ENCODE data around the gene MID1IP1. TPM values are rescaled to one million over a fixed set of nuclear protein-coding genes. Genes with fewer than 3 reads are reported as not detected.

MID1IP1 gene
- total and polyA plus RNA-seq, 10 of the 15 experiments (the other 5 are each of a cell fraction or from before 2014, with no cell fraction given) = 0.21 to 62.2 (median 14.6) TPM

GRCh38 chrX:38807873-38808272 lies 6.6 kb downstream of the MID1IP1 start (continued):
- TF ChIP-seq E2F8 (IDR thresholded peaks at IDR 0.05; ENCODE audit: low read depth, partially characterized antibody) (no peak), STAT3 (IDR thresholded peaks at IDR 0.05; ENCODE audit: low read depth, low read length) (no peak), BMI1 (IDR thresholded peaks at IDR 0.05; ENCODE audit: borderline replicate concordance) (no peak), IRF3 (IDR thresholded peaks at IDR 0.05) (no peak), NR2F1 (conservative IDR thresholded peaks at IDR 0.05) (no peak)

- Histone ChIP-seq H3K9ac (ENCODE audit: control insufficient read depth, insufficient read depth, low read length) (no peak overlapping the region), H3K9me3 (replicated peaks; ENCODE audit: control insufficient read depth, insufficient read depth, low read length) (no peaks in the 10 kb centered on the region; the same call in 2 of the 3 replicates), H3K36me3 (ENCODE audit: control insufficient read depth in 2 of 2, insufficient read depth in 2 of 2, low read length in 1 of 2) (no peaks in the 10 kb centered on the region), H3K4me3 (no peak overlapping the region), H4K20me1 (ENCODE audit: control insufficient read depth, insufficient read depth) (no peaks in the 10 kb centered on the region), H3K4me1 (ENCODE audit: control insufficient read depth, insufficient read depth, low read length) (no peaks in the 10 kb centered on the region), H2AFZ (ENCODE audit: control insufficient read depth, low read depth, low read length) (0 out of 2 replicates have a peak overlapping the region, but pooled peaks have one; percentile 19), H3K4me2 (ENCODE audit: control insufficient read depth, insufficient read depth) (no peak overlapping the region), H3K79me2 (ENCODE audit: control insufficient read depth, insufficient read depth, low read length) (peaks cover 9% of the 10 kb centered on the region), H3K27me3 (replicated peaks in 1 of 2; ENCODE audit: control insufficient read depth in 2 of 2, insufficient read depth in 2 of 2, low read length in 1 of 2) (no peaks in the 10 kb centered on the region), H3K27ac (ENCODE audit: control insufficient read depth, insufficient read depth) (no peak overlapping the region; the same call in 1 of the 2 replicates)
- intact Hi-C loops (cut with micrococcal nuclease; ENCODE audit: unreplicated experiment) (no loop called here), in situ Hi-C loops (cut with MboI) (no loop called here)
- CTCF ChIA-PET = interaction anchor here (0.7 to 1.6 kb wide), 2 partner anchors 12 to 337 kb away, joined by 3 read pairs; no protein-coding TSS in a partner anchor
- WGBS (ENCODE audit: insufficient coverage, insufficient replicate concordance, low lambda C conversion rate, missing lambda C conversion rate) = 13% methylated on average over 3 of the region's 3 CpGs
- BruUV-seq (replicated peaks) = no TSS peak
- POLR2A ChIA-PET = interaction anchor here (0.6 to 2.1 kb wide), 5 partner anchors 9 to 361 kb away, joined by 3 to 8 read pairs (median 4); no protein-coding TSS in a partner anchor
- no peak for DNase-seq (ENCODE audit: low read depth, low spot score)
- RAD21 ChIA-PET (ENCODE audit: unreplicated experiment) = interaction anchor here (1.8 kb wide), 1 partner anchor 172 kb away, joined by 6 read pairs; no protein-coding TSS in a partner anchor
- ATAC-seq = peak; percentile 71
- SMC1A ChIA-PET (ENCODE audit: uncharacterized antibody, unreplicated experiment) = interaction anchor here (1.5 to 3.9 kb wide), 3 partner anchors 69 to 347 kb away, joined by 3 to 39 read pairs (median 10); no protein-coding TSS in a partner anchor
- FAIRE-seq = no peak
- TF ChIP-seq MEF2B (IDR thresholded peaks at IDR 0.05; ENCODE audit: partially characterized antibody, poor library complexity, severe bottlenecking) = peak; percentile 33
- TF ChIP-seq USF1 (IDR thresholded peaks at IDR 0.05; ENCODE audit: borderline replicate concordance, extremely low read length, insufficient read depth, low read depth, low read length) = no peak
- no peak for TF ChIP-seq RB1 (IDR thresholded peaks at IDR 0.05; ENCODE audit: borderline replicate concordance)
- 0 out of 2 replicates have a peak, but pooled peaks have one; percentile 26 for TF ChIP-seq ZNF592 (IDR thresholded peaks at IDR 0.05)
- 0 out of 2 replicates have a peak, but pooled peaks have one; percentile 45 for TF ChIP-seq YY1 (IDR thresholded peaks at IDR 0.05; ENCODE audit: low read depth, low read length)
- TF ChIP-seq MEF2A (IDR thresholded peaks at IDR 0.05; ENCODE audit: insufficient read depth, low read depth, low read length) = 0 out of 2 replicates have a peak, but pooled peaks have one; percentile 42
Measured at GRCh38 chrX:38811515-38812243, 10.4 kb downstream of the MID1IP1 start.
